Activated CD4-positive, alpha-beta T cell treated with anti-CD3 and anti-CD28 coated beads, Interleukin-10, Interleukin-2, amounts not matched to agents 100 ng/mL and 50 ng/mL, durations not matched to agents 16 hours and 8 hours (primary cell): ENCODE data around the gene NTRK2.
A peak's percentile ranks its signal among the peaks of the same experiment; 100 is the strongest.

Source experiments
- DNase-seq: peaks from one replicate; pipeline ENCODE4 v3.0.0-alpha.2; 2020

NTRK2 gene

DNA sequence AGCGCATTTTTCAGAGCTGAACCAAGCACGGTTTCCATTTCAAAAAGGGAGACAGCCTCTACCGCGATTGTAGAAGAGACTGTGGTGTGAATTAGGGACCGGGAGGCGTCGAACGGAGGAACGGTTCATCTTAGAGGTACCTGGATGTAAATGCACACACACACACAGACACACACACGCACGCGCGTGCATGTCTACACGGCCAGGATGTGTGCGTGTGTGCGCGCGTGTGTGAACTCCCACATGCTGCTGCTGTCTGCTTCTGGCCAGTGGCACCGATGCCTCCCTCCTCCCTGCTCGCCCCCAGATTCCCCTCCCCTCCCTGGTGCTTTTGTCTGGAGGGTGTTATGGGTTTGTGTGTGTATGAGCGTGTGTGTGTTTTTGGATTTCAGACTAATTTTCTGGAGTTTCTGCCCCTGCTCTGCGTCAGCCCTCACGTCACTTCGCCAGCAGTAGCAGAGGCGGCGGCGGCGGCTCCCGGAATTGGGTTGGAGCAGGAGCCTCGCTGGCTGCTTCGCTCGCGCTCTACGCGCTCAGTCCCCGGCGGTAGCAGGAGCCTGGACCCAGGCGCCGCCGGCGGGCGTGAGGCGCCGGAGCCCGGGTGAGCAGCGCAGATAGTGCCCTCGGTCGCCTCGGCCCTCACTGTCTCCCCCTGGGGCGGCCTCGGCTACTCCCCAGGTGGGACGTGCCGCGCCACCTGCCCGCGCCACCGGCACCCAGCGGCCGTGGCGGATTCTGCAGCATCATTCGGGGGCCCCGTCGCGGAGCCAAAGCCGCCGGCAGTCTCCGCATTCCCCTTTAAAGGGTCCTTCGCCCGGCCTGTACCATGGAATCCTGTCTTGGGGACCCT is at the start of gene NTRK2:
Gene NTRK2, plus strand, starts transcription at position 442 of the 850 bp plus-strand sequence. CDS start 1,020 bp downstream, outside the sequence.
- peak; percentile 30 for DNase-seq

DNA sequence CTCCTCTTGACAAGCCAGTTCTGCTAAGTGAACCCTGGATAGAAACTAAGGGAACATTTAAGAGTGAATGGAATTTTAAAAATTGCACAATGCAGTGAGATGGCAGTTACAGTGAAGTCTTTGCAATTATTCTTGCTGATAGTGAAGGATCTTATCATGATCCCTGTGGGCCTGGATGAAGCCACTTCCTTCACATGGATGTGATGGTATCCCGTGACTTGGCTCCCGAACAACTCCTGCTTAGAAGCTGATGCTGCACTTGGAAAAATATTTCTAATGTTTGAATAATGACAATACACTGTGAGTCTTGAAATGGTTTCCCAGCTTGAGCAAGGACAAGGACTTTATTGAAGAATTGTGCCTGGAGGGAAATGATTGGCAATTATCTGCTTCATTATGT is 49.2 kb upstream of the NTRK2 start:
- DNase-seq, result no peak

DNA sequence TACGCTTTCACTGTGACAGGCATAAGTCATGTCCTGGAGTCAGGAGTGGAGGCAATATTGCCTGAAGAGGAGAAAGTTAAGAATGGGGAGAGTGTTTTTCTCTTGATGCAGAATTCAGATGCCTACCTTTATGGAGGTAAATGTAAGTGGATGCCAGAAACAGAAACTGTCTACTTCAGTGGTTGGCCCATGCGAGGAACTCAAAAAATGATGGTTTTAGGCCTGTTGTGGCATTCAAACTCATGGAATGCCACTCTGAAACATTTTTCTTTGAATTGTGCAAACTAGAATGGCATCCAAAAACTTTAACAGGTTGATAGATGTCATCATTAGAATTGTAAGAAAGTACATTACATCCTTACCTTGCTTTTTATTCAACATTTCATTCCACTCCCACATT is 47.7 kb upstream of the NTRK2 start:
- no peak for DNase-seq

DNA sequence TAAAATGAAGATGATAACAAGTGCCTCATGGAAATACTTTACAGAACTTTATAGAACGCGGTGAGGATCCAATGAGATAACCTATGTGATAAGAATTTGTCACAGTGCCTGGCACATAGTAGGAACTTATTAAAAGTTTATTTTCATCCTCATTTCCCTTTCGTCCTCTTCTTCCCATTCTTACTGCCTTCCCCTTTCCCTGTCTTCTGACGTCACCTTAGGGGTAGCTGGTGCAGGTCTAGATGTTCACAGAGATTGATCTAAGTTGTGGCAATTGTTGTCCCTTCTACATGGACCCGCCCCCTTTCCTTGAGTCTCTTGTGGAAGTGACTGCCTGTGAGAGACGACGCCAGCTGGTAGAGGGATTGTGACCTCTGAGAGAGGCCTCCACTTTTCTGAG is 46.5 kb upstream of the NTRK2 start:
- DNase-seq, result no peak

DNA sequence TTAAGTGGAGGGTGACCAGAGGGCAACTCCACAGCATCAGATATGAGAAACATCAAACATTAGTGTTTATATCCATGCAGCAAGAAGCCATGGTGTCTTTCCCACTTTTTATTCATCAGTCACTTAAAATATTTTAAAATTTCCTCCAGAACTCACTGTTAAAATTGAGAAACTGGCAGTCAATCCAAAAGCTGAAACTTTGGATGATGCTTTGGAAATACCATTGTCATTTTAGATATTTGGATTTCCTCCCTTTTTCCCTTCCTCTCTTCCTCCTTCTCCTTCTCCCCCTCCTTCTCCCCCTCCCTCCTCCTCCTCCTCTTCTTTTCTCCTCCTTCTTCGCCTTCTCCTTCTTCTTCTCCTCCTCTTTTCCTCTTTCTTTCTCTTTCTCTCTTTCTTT is 33.1 kb upstream of the NTRK2 start:
- DNase-seq, result no peak

DNA sequence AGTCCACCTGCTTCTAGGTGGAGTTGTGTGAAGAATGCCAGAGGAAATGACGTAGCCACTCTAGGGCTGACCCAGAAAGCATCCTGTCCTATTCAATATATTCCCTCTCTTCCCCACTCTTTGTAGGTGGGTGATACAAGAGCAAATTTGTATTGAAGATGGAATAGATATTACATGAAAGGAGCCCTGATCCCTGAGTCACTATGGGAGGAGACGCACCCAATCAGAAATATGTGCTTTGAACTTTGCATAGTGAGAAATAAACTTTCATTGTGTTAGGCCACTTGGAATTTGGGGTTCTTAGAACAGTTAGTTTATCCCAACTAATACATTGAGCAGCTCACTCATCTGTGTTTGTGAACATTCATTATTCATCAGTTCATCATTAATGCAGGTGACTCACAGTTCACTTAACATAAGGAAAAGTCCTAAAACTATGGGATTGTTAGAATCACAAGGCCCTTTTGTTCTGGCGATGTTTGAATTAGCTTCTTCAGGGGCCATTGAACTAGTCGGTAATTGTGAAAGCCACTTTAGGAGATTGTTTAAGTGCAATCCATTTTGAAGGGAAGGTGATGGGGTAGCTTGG is 26.9 kb upstream of the NTRK2 start:
- no peak for DNase-seq

DNA sequence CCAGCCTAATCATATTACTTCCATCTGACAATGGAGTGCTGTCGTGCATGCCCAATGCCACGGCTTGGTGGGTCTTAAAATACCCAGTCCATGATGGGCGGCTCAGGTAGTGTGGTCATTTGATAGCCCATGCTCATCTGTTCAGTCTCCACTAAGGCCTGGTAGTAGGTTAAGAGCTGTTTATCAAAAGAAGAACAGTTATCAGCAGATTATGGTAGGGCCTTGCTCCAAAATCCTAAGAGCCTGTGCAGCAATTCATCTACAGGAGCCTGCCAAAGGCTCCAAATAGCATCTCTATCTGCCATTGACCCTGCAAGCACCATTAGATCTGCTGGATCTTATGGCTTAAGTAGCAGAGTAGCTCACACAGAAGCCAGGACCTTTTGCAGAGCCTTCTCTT is 21.8 kb upstream of the NTRK2 start:
- no peak for DNase-seq

DNA sequence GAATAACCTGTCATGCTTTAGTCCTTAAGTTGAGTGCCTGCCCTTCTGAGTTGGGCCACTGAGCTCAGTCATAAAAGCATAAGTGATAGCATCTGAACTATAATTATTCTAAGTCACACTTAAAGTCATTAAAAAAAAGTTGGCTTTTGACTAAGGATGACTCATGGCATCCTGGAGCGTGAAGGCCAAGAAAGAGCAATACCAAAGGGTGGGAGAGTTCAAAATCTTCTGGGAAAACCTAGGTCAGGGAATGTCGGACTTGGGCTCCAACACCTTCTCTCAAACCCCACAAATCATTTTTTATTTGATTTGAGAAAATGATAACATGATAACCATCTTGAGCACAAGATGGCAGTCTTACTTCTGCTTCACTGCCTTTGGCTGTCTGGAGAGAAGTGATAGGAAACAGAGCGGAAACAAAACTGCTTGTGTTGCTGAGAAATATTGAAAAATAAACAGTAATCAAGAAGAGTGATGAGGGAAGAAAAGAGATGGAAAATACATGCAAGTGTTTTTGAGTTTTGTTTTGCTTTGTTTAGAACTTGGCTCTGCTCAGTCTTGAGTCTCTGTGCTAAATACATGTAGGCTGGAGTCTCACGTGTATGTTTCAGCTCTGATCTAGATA is 16.9 kb upstream of the NTRK2 start:
- no peak for DNase-seq

DNA sequence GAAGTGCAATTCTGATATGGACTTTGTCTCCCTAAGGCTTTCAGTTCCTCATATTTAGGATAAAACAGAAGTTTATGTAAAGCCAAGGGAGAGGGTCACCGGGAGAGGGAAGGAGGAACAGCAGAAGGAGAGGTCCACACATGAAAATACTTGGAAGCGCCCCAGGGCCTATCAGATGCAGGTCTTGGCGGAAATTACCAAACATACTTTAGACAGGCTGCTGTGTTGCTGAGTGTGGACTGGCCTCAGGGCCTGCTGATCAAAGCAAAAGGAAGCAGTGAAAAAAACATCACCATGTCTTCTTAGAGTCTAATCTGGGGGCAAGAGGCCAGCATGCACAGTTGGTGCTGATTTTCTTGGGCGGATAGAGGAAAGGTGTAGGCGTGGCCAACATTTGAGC is 14.1 kb upstream of the NTRK2 start:
- no peak for DNase-seq

DNA sequence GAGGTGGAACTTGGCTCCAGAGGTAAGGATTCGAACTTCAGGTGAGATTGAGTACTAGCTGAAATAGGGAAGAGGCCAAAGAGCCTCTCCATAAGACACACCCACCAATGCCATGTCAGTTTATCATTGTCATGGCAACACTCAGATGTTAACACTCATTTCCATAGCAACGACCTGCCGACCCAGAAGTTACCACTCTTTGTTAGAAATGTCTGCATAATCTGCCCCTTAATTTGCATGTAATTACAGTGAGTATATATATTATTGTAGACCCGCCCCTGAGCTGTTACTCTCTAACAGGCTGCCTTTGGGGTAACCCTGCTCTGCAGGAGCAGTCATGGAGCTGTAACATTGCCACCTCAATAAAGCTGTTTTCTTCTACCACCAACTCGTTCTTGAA is 10.2 kb upstream of the NTRK2 start:
- DNase-seq, result no peak

DNA sequence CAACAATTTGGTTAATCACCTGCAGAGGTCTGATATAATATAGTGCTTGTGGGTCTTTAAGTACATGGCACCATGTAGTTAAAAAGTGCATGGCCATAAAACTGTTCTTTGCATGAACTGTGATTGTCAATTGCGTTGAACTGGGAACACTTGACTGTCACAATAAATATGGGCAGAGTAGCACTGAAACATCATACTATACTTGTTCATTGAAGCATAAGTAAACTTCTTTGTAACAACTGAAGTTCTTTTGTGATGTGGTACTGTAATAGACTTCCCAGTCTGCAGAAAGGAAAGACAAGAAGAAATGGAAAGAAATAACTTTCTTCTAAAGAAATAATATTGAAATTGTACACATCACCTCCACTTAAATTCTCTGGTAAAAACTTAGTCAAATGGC is 9.8 kb upstream of the NTRK2 start:
- no peak for DNase-seq

DNA sequence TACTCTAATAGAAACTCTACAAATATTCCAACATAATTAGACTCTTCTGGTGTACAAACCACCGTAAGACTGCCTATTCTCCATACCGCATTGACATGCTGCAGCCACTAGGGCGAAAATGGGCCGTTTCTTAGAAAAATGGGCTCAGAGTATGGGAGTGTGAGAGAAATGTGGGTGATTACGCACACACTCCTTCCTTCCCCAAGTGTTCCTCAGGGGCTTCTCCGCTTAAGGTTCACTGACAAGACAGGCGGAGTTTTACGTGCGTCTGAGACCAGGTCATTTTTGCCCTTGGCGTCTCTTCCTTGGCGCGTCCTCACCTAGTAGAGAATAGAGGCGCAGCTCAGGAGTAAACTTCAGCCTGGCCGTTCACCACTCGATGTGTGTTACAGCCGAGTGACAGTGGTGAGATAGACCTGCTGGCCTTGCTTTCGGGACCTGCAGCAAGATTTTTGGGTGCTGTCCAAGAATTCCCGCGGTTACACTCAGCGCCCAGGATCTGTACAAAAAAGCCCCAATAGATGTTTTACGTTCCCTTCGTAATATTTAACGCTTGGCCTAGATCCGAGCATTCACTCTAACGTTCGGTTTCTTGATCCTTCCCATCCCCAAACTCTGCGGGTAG is 1.8 kb upstream of the NTRK2 start:
- peak; percentile 34 for DNase-seq

DNA sequence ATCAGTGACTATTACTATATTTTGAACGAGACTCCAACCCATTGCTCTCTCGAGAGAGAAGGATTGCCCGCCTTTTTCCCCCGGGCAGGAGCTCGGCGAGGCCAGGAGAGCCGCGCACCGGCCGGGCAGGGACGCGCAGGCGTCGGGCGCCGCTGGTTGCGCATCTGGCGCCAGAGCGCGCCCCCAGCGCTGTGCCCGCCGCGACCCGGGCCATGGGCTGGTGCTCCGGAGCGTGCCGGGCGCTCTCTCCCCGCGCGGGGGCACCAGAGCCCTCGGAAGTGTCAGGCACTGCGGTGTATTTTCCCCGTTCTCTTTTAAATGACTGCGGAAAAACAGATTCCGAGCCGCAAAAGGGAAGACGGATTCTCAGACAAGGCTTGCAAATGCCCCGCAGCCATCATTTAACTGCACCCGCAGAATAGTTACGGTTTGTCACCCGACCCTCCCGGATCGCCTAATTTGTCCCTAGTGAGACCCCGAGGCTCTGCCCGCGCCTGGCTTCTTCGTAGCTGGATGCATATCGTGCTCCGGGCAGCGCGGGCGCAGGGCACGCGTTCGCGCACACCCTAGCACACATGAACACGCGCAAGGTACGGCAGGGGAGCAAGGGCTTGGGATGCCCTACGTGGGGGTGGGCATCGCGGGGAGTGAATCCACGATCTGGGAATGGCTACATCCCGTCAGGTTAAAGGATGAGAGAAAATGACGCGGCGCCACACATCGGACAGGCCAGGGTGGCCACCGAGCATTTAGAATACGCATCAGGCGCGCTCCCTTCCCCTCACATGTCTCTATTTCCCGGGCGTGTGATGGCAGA is 1.1 kb upstream of the NTRK2 start:
- peak; percentile 78 for DNase-seq

DNA sequence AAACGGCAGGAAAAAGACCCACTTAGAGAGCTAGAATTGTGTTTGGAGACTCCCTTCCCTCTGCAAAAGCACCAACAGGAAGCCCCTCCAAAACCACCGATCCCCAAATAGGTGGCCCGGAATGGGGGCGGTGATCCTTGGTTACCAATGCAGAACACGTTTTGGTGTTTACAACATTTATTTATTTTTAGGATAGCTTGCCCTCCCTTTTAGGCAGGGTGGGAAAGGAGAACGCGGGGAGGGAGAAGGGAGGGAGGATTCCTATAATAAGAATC is 579 bp upstream of the NTRK2 start:
- no peak for DNase-seq

DNA sequence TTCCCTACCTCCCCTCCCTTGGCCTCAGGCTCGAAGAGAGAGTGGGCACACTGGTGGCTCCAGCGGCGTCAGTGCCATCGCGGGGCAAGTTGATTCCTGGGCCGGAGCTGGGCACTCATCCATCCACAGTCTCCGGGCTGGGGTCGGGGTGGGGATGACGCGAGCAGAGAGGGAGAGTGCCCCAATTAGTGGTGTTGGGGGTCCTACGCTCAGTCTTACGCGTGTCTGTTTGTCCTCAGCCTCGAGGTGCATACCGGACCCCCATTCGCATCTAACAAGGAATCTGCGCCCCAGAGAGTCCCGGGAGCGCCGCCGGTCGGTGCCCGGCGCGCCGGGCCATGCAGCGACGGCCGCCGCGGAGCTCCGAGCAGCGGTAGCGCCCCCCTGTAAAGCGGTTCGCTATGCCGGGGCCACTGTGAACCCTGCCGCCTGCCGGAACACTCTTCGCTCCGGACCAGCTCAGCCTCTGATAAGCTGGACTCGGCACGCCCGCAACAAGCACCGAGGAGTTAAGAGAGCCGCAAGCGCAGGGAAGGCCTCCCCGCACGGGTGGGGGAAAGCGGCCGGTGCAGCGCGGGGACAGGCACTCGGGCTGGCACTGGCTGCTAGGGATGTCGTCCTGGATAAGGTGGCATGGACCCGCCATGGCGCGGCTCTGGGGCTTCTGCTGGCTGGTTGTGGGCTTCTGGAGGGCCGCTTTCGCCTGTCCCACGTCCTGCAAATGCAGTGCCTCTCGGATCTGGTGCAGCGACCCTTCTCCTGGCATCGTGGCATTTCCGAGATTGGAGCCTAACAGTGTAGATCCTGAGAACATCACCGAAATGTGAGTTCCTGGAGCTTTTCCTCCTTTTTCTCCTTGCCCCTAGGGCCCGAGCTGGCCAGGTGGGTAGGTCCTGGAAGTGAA is 861 bp downstream of the NTRK2 start:
- DNase-seq, result peak; percentile 9

DNA sequence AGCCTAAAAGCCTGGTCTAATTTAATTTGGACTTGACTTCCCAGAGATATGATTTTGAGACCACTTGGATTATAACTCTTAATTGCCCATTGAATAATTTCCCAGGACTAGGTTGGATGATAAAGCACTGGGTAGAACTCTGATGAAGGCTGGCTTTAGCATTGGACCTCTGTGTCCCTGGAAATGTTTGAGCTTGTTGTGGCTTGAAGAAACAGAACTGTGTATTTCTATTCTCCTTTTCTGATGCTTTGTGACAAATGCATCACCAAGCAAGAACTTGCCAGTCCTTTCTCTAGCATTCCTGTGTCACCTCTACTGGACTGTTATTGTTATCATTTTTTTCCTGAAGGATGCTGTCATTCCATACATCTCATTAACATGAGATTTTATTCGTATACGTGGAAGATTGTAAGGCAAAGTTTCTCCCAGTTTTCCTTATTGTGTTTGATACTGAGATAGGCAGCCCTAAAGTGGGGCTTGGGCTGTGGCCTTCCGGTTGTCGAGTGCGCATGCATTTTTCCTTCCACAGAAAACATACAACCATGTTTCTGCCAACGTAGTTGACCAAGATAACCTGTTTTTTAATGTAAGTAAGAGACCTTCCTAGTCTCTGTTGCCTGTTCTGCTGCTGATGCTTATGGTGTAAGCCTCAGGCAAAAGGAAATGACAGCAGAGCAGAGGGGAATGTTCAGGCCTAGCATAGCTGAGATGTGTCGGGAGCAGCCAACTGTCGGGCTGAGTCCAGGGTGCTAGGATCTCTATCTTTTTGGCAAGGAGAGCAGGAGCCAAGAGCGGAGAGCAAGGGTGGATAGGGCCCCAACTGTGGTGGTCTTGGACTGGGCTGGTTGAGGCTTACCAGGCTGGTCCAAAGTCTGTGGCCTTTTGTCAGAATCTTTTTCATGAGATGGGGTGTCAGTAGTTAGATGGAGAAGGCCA is 2.3 kb downstream of the NTRK2 start:
- no peak for DNase-seq

DNA sequence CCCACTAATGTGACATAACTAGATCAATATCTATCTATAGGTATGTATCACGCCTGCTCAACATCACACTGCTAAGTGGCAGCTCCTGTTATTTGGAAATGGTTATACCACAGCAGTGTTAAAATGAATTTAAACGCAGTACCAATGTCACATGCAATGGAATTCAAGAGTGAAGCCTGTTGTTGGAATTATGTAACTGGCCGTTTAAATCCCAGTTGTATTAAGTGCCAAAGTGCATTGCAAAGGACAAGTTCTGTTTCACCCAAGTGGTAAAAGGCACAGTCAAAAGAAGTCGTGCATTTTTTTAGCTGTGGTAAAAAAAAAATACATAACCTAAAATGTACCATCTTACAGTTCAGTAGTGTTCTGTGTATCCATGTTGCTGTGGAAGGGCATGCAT is 4.3 kb downstream of the NTRK2 start:
- no peak for DNase-seq

DNA sequence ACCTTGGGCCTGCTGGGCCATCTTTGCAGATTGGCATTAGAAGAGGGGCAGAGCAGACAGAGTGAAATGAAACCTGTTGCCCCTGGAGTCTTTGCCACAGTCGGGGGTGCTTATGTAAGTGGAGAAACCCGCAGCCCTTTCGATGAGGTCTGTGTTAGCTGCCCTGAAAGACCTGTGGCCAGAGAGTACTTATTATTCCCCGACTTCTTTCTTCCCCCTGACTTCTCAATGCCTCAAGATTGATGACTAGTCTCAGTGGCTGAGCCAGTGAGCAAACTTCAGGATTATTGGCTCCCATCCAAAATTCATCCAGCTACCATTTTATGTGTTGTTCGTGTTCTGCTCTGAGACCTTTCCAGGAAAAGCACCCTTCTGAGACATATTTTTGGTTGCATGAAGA is 7.6 kb downstream of the NTRK2 start:
- no peak for DNase-seq

DNA sequence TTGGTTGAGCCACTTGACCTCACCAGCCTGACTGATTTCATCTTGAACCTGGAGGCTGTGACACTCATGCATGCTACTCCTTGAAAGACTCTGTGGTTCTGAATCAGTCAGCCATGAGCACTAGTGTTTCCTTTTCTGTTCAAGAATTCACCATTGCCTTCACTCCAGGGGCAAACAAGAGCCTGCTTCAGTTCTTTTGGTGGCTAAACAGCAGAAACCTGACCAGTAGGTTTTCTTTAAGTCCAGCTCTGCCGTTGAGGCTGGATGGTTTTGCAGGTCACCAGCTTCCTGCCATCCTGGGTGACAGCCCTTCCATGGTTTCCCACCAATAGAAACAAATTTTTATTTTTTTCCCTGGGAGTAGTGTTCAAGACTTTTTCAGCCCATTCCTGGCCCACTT is 10.0 kb downstream of the NTRK2 start:
- no peak for DNase-seq

DNA sequence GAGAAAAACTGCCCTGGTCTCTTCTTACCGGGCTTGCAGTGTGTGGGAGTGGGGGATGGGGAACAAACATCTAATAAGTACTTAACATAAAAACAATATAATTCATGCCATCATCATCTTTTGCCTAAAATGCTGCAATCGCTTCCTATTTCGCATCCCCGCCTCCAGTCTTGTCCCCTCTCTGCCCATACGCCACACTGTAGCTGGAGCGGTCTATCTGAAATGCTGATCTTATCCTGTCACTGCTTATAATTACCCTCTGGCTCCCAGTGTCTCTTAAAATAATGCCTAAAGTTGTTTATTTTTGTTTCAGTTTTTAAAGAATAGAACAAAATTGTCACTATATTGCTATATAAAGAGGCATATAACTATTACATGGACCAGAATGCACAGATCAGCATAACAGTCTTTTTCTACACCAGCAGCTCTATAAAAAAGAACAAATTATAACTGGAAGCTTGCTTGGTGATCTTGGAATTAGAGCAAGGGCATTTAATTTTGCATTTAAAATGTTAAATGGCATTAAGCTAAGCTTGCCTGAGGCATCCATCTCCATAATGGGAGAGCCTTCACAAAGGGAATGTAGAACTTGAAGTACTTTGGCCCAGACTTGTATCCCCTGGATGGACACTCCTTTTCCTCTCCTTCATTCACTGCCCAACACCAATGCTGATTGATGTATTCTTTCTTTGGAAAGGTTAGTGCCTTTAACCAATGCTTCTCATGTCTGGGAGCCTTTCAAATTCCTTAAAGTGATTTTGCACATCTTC is 12.2 kb downstream of the NTRK2 start:
- DNase-seq, result no peak
